ENCODE measurements around the gene CCDC152.

Gene CCDC152

DNA sequence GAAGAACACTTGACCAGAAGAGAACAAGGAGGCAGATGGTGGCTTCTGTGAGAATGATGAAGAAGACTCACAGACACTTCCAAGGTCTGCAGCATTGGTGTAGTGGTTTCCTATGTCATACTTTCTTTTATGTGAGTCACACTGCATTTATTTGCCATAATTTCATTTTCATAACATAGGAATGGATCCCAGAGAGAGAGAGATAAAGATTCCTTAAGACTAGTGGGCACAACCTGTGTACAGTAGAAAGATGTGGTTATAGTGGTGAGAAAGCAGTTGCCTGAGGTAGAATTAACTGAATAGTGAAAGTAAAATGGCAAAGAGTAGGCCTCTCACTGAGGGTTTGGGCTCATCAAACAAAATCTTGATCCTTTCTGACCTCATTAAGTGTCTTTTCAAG is 7.6 kb upstream of the CCDC152 start:
- Histone ChIP-seq H3K27ac (ENCODE audit: poor library complexity, severe bottlenecking) (no peak overlapping the region), H3K36me3 (ENCODE audit: low read depth) (no peaks in the 10 kb centered on the region), H3K4me1 (ENCODE audit: insufficient read depth, poor library complexity, severe bottlenecking) (no peaks in the 10 kb centered on the region), H3K4me3 (ENCODE audit: severe bottlenecking) (no peak overlapping the region), H3K27me3 (ENCODE audit: insufficient read depth, poor library complexity, severe bottlenecking) (no peaks in the 10 kb centered on the region), H3K9me3 (ENCODE audit: severe bottlenecking) (no peaks in the 10 kb centered on the region)
- DNase-seq (ENCODE audit: low spot score): no peak
- ATAC-seq (ENCODE audit: low read depth): peak; percentile 31; the same call in 1 of the 3 replicates
- TF ChIP-seq, protein P1, sequence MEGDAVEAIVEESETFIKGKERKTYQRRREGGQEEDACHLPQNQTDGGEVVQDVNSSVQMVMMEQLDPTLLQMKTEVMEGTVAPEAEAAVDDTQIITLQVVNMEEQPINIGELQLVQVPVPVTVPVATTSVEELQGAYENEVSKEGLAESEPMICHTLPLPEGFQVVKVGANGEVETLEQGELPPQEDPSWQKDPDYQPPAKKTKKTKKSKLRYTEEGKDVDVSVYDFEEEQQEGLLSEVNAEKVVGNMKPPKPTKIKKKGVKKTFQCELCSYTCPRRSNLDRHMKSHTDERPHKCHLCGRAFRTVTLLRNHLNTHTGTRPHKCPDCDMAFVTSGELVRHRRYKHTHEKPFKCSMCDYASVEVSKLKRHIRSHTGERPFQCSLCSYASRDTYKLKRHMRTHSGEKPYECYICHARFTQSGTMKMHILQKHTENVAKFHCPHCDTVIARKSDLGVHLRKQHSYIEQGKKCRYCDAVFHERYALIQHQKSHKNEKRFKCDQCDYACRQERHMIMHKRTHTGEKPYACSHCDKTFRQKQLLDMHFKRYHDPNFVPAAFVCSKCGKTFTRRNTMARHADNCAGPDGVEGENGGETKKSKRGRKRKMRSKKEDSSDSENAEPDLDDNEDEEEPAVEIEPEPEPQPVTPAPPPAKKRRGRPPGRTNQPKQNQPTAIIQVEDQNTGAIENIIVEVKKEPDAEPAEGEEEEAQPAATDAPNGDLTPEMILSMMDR (IDR thresholded peaks at IDR 0.05; ENCODE audit: poor library complexity, severe bottlenecking): no peak

DNA sequence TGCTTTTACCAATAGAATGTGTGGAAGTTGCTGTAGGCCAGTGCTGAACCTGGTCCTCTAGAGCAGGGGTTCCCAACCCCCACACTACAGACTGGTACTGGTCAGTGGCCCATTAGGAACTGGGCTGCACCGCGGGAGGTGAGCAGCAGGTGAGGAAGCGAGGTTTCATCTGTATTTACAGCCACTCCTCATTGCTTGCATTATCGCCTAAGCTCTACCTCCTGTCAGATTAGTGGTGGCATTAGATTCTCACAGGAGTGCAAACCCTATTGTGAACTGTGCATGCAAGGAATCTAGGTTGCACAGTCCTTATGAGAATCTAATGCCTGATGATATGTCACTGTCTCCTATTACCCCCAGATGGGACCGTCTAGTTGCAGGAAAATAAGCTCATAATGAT is 6.1 kb upstream of the CCDC152 start:
- no peaks in the 10 kb centered on the region for H3K36me3 ChIP-seq (ENCODE audit: low read depth)
- no peak overlapping the region for H3K27ac ChIP-seq (ENCODE audit: poor library complexity, severe bottlenecking)
- TF ChIP-seq, protein P1 (IDR thresholded peaks at IDR 0.05; ENCODE audit: poor library complexity, severe bottlenecking): no peak
- H3K4me3 ChIP-seq (ENCODE audit: severe bottlenecking): no peak overlapping the region
- no peaks in the 10 kb centered on the region for H3K27me3 ChIP-seq (ENCODE audit: insufficient read depth, poor library complexity, severe bottlenecking)
- no peaks in the 10 kb centered on the region for H3K4me1 ChIP-seq (ENCODE audit: insufficient read depth, poor library complexity, severe bottlenecking)
- no peaks in the 10 kb centered on the region for H3K9me3 ChIP-seq (ENCODE audit: severe bottlenecking)
- ATAC-seq (ENCODE audit: low read depth): no peak
- DNase-seq (ENCODE audit: low spot score): no peak

DNA sequence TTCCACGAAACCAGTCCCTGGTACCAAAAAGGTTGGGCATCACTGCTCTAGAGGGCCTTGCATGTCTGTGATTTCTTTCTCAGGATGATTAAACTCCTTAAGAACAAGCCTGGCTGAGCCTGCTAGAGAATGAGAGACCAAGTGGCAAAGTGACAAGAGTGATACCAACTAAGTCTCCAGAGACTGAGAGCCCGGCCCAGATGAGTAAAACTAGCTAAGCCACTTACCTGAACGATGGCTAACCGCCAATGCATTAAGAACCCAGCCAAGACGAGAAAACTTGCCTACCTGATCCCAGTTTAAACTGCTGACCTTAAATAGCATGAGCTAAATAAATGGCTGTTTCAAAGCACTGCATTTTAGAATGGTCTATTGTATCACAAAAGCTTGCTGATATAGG is 5.6 kb upstream of the CCDC152 start:
- no peak for DNase-seq (ENCODE audit: low spot score)
- no peaks in the 10 kb centered on the region for H3K4me1 ChIP-seq (ENCODE audit: insufficient read depth, poor library complexity, severe bottlenecking)
- no peaks in the 10 kb centered on the region for H3K36me3 ChIP-seq (ENCODE audit: low read depth)
- no peak for ATAC-seq (ENCODE audit: low read depth)
- H3K4me3 ChIP-seq (ENCODE audit: severe bottlenecking): no peak overlapping the region
- TF ChIP-seq, protein P1 (IDR thresholded peaks at IDR 0.05; ENCODE audit: poor library complexity, severe bottlenecking): no peak
- H3K9me3 ChIP-seq (ENCODE audit: severe bottlenecking): no peaks in the 10 kb centered on the region
- H3K27ac ChIP-seq (ENCODE audit: poor library complexity, severe bottlenecking): no peak overlapping the region
- no peaks in the 10 kb centered on the region for H3K27me3 ChIP-seq (ENCODE audit: insufficient read depth, poor library complexity, severe bottlenecking)

DNA sequence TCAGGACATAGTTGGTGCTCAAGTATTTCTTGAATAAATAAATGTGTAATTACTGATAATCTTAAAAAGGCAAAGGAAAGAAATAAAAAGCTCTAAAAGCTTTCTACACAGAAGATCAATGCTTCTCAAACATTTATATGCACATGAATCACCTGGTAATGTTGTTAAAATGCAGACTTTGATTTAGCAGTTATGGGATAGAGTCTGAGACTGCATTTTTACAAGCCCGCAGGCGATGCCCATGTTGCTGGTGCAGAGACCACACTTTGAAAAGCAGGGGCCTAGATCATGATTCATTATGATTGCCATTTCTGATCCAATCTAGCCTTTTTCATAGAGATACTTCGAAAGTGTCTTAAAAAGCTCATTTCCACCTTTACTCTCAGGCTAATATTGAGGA is 3.5 kb upstream of the CCDC152 start:
- ATAC-seq (ENCODE audit: low read depth) (no peak), DNase-seq (ENCODE audit: low spot score) (no peak)
- Histone ChIP-seq H3K27me3 (ENCODE audit: insufficient read depth, poor library complexity, severe bottlenecking) (no peaks in the 10 kb centered on the region), H3K4me1 (ENCODE audit: insufficient read depth, poor library complexity, severe bottlenecking) (no peaks in the 10 kb centered on the region), H3K27ac (ENCODE audit: poor library complexity, severe bottlenecking) (no peak overlapping the region), H3K4me3 (ENCODE audit: severe bottlenecking) (no peak overlapping the region), H3K9me3 (ENCODE audit: severe bottlenecking) (no peaks in the 10 kb centered on the region), H3K36me3 (ENCODE audit: low read depth) (no peaks in the 10 kb centered on the region)
- TF ChIP-seq, protein P1 (IDR thresholded peaks at IDR 0.05; ENCODE audit: poor library complexity, severe bottlenecking): no peak

DNA sequence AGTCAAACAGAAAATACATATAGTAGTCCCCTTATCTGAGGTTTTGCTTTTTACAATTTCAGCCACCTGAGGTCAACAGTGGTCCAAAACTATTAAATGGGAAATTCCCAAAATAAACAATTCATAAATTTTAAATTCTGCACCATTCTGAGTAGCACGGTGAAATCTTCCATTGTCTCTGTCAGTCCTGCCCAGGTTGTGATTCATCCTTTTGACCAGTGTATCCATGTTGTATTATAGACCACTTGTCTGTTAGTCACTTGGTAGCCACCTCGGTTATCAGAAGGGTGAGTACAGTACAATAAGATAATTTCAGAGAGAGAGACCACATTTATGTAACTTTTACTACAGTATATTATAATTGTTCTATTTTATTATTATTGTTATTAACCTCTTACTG is 2.8 kb downstream of the CCDC152 start:
- ATAC-seq (ENCODE audit: low read depth): peak; percentile 99
- TF ChIP-seq, protein P1 (IDR thresholded peaks at IDR 0.05; ENCODE audit: poor library complexity, severe bottlenecking): no peak
- no peak for DNase-seq (ENCODE audit: low spot score)

More for the DNA sequence above, 2.8 kb downstream of the CCDC152 start:
- no peak overlapping the region for H3K27ac ChIP-seq (ENCODE audit: poor library complexity, severe bottlenecking)
- H3K27me3 ChIP-seq (ENCODE audit: insufficient read depth, poor library complexity, severe bottlenecking): no peaks in the 10 kb centered on the region
- peaks cover 1% of the 10 kb centered on the region for H3K9me3 ChIP-seq (ENCODE audit: severe bottlenecking)
- peaks cover 6% of the 10 kb centered on the region for H3K4me1 ChIP-seq (ENCODE audit: insufficient read depth, poor library complexity, severe bottlenecking)
- no peak overlapping the region for H3K4me3 ChIP-seq (ENCODE audit: severe bottlenecking)
- H3K36me3 ChIP-seq (ENCODE audit: low read depth): no peaks in the 10 kb centered on the region

Measured in RWPE2 (cell line).